LNCAP (cell line): ENCODE data around the gene PPP6R1.
A peak's percentile ranks its signal among the peaks of the same experiment; 100 is the strongest.

ENCODE experiments used
- TF ChIP-seq, protein P1 (sequence below): fragments of 450-650 bp; IDR thresholded peaks from 2 replicates; pipeline ENCODE4 v1.5.1; 2017; ENCODE audit warnings: mild to moderate bottlenecking

The PPP6R1 gene

DNA sequence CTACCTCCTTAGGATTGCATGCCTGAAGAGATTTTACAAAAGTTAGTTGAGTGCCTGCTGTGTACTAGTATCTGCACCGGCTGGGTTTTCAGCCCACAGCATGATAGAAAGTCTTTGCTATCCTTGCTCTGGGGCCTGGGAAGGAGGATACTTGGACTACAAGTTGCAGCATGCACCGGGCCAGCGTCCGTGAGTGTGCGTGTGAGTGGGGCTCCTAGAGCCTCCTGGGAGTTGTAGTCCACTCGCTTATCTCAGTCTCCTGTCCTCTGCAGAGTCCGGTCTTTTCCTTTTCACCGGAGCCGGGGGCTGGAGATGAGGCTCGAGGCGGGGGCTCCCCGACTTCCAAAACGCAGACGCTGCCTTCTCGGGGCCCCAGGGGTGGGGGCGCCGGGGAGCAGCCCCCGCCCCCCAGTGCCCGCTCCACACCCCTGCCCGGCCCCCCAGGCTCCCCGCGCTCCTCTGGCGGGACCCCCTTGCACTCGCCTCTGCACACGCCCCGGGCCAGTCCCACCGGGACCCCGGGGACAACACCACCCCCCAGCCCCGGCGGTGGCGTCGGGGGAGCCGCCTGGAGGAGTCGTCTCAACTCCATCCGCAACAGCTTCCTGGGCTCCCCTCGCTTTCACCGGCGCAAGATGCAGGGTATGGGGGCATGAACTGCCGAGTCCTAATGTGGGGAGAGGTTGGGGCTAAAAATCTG is 45.6 kb upstream of the PPP6R1 start:
- TF ChIP-seq, protein P1, sequence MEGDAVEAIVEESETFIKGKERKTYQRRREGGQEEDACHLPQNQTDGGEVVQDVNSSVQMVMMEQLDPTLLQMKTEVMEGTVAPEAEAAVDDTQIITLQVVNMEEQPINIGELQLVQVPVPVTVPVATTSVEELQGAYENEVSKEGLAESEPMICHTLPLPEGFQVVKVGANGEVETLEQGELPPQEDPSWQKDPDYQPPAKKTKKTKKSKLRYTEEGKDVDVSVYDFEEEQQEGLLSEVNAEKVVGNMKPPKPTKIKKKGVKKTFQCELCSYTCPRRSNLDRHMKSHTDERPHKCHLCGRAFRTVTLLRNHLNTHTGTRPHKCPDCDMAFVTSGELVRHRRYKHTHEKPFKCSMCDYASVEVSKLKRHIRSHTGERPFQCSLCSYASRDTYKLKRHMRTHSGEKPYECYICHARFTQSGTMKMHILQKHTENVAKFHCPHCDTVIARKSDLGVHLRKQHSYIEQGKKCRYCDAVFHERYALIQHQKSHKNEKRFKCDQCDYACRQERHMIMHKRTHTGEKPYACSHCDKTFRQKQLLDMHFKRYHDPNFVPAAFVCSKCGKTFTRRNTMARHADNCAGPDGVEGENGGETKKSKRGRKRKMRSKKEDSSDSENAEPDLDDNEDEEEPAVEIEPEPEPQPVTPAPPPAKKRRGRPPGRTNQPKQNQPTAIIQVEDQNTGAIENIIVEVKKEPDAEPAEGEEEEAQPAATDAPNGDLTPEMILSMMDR, result no peak

DNA sequence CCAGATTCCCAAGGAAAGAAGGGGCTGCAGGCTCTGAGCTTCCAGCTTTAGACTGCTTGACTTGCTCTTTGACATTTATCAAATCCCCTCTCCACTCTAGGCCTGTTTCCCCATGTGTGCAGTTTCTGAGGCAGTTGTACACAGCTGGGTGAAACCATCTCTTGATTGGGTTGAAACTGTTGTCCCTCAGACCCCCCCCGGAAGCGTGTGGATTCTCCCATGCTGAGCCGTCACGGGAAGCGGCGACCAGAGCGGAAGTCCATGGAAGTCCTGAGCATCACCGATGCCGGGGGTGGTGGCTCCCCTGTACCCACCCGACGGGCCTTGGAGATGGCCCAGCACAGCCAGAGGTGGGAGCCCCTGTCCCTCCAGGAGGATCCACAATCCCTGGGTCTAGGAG is 44.7 kb upstream of the PPP6R1 start:
- TF ChIP-seq, protein P1, result no peak

DNA sequence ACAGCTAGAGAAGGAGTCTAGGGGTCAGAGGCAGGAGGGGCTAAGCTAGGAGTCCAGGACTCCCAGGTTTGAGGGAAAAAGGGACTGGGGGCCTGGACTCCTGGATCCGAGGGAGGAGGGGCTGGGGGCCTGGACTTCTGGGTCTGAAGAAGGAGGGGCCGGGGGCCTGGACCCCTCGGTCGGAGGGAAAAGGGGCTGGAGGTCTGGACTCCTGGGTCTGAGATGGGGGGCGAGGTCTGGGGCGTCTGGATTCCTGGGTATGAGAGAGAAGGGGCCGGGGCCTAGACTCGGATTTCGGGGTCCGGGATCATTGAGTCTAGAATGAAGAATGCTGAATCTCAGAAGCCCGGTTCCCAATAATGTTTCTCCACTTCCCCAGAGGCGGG is 43.5 kb upstream of the PPP6R1 start:
- TF ChIP-seq, protein P1, result no peak

DNA sequence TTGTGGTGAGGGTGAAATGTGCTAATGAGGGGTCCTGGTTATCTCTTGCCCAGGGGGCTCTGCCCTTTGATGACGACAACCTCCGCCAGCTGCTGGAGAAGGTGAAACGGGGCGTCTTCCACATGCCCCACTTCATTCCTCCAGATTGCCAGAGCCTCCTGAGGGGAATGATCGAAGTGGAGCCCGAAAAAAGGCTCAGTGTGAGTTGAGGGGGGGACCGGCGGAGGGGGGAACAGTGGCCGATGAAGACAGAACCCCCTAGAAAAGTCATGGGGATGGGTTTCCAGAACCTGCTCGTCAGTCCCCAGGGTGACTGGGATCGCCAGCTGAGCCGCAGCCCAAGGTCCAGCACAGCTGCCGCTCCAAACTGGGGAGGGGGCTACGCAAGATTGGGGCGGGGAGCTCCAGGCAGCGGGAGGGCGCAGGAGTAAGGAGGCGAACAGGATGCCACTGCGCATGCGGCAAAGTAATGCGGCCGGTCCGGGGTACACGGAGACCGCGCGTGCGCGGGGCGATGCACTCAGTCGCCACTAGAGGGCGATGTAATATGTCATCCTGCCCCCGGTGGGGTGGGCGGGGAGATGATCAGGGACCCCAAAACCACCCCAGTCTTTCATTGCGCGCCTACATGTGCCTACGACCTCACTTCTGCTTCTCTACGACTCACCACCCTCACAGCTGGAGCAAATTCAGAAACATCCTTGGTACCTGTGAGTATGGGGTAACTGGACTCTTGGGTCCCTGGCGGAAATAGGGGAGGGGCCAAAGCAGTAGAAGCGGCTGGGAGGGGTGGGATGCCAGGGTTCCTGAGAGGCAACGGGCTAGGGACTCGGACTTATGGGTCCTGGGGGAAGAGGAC is 42.9 kb upstream of the PPP6R1 start:
- TF ChIP-seq, protein P1, result peak; percentile 69

DNA sequence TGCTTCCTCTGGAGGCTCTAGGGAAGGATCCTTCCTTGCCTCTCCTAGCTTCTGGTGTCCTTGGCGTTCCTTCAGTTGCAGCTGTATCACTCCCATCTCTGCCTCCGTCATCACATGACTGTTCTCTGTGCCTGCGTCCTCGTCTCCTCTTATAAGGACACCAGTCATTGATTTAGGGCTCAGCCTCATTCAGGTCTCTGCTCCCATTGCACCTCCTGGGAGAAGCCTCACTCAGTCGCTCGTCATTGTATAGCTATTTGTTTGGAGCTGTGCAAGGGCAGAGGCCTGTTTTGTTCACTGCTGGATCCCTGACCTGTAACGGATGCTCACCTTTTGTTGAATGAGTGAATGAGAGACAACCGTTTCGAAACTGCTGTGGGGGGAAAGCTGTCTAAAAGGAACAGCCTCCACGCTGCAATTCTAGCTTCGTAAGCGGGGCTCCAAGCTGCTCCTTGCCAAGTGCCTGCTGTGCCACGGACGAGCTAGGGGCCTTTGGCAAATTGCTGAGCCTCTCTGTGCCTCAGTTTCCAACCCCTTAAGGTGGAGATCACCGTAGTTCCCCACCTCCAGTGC is 42.2 kb upstream of the PPP6R1 start:
- TF ChIP-seq, protein P1, result no peak

DNA sequence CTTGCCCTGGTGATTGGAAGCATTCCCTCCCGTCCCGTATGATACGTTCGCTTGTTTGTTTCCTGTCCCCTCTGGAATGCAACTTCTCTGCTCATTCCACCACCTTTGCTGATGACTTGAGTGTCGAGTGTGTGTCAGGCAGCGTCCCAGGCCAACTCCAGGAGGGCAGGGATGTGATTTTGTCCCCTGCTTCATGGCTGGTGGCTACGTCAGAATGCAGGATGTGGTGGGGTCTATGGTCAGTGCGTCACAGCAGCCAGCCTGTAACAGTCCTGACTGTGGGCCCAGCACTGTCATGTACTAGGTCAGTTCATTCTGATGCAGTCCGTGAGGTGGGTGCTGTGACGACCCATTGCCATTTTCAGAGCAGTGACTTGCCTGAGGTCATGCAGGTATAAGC is 41.2 kb upstream of the PPP6R1 start:
- TF ChIP-seq, protein P1, result no peak

DNA sequence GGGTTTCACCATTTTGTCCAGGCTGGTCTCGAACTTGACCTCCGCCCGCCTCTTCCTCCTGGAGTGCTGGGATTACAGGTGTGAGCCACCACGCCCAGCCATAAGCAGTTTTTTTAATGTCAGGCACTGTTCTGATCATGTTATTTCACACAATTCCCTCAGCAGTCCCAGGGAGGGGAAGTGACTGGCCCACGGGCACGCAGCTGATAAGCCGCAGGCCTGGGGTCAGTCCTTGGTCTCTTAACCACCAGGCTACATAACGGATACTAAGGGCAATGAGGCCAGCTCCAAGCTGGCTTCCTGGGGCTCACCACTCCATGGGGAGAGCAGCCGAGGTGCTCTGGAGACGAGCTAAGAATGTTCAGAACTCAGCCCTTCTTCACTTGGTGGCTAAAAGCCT is 38.5 kb upstream of the PPP6R1 start:
- TF ChIP-seq, protein P1, result no peak
